Coronary artery (tissue), 2 donors: Measurements from ENCODE around the gene CXCL3.

Experiments used
- DNase-seq: peaks from one replicate; pipeline ENCODE4 v3.0.0-alpha.2; 2017; ENCODE audit warnings: low spot score
- H3K27ac ChIP-seq, 2 donors: fragments of 200-600 bp; sonication (generic); one replicate each; pipeline ENCODE4 v1.5.1; 2016 to 2019
- H3K4me3 ChIP-seq: fragments of 200-600 bp; sonication (generic); 2 replicates; pipeline ENCODE4 v1.5.1; 2016; ENCODE audit warnings: mild to moderate bottlenecking, moderate library complexity
- TF ChIP-seq, protein P1 (sequence below): fragments of 200-600 bp; sonication (generic); IDR thresholded peaks from one replicate; pipeline ENCODE4 v1.5.1; 2019; ENCODE audit warnings: antibody characterized with exemption

CXCL3 gene

GRCh38 chr4:74042681-74043080 is 4.2 kb upstream of the CXCL3 start:
- H3K27ac ChIP-seq = no peak overlapping the region
- H3K4me3 ChIP-seq = no peak overlapping the region
- no peak for DNase-seq
- TF ChIP-seq, protein P1, sequence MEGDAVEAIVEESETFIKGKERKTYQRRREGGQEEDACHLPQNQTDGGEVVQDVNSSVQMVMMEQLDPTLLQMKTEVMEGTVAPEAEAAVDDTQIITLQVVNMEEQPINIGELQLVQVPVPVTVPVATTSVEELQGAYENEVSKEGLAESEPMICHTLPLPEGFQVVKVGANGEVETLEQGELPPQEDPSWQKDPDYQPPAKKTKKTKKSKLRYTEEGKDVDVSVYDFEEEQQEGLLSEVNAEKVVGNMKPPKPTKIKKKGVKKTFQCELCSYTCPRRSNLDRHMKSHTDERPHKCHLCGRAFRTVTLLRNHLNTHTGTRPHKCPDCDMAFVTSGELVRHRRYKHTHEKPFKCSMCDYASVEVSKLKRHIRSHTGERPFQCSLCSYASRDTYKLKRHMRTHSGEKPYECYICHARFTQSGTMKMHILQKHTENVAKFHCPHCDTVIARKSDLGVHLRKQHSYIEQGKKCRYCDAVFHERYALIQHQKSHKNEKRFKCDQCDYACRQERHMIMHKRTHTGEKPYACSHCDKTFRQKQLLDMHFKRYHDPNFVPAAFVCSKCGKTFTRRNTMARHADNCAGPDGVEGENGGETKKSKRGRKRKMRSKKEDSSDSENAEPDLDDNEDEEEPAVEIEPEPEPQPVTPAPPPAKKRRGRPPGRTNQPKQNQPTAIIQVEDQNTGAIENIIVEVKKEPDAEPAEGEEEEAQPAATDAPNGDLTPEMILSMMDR = no peak

DNA sequence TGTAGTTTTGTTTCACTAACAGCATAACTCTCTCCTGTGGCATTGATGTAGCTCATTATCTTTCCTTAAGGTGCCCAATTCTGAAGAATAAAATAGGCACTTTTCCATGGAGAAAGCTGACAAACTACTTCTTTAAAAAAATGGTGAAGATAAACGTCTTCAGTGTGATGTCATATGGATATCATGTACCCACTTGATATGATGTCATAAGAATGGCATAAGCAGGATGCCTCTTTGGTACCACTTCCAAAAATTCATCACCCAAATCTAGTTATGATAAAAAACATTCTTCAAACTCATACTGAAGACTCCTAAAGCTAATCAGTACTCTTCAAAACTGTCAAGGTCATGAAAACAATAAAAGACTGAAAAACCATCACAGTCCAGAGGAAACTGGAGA is 2.9 kb upstream of the CXCL3 start:
- Histone ChIP-seq H3K4me3 (no peak overlapping the region), H3K27ac (no peak overlapping the region)
- TF ChIP-seq, protein P1 = no peak
- no peak for DNase-seq

- DNase-seq = no peak
- Histone ChIP-seq H3K27ac (peak overlapping the region in 1 of 2 donors; percentile 58), H3K4me3 (peak overlapping the region; percentile 74)
- TF ChIP-seq, protein P1 = no peak
Observed at GRCh38 chr4:74039315-74039763, 850 bp upstream of the CXCL3 start.

DNA sequence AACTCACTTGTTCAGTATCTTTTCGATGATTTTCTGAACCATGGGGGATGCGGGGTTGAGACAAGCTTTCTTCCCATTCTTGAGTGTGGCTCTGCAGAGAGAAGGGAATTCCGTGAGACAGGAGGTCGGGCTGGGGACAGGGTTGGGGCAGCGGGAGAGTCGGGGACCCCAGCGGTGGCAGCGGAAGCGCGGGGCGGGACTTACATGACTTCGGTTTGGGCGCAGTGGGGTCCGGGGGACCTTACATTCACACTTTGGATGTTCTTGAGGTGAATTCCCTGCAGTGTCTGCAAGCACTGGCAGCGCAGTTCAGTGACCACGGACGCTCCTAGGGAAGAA is 434 bp downstream of the CXCL3 start:
- no peak for DNase-seq
- Histone ChIP-seq H3K4me3 (peak overlapping the region; percentile 74), H3K27ac (peak overlapping the region in 1 of 2 donors; percentile 58)
- TF ChIP-seq, protein P1 = no peak

GRCh38 chr4:74037076-74037955 is 1.2 kb downstream of the CXCL3 start:
- TF ChIP-seq, protein P1 = no peak
- peak overlapping the region; percentile 74 for H3K4me3 ChIP-seq
- H3K27ac ChIP-seq = no peak overlapping the region
- DNase-seq = no peak

GRCh38 chr4:74033739-74034138 is 4.8 kb downstream of the CXCL3 start:
- DNase-seq = no peak
- TF ChIP-seq, protein P1 = no peak
- Histone ChIP-seq H3K4me3 (no peak overlapping the region), H3K27ac (no peak overlapping the region)

GRCh38 chr4:74032064-74032463 is 6.4 kb downstream of the CXCL3 start:
- TF ChIP-seq, protein P1 = no peak
- Histone ChIP-seq H3K4me3 (no peak overlapping the region), H3K27ac (no peak overlapping the region)
- DNase-seq = no peak
